Measurements from ENCODE around the gene XYLT2.
"Not testable (repeated sequence)": the region's sequence is repeated elsewhere in the genome, so short reads cannot be mapped to it uniquely, and the experiment has no call there.

Gene XYLT2

DNA sequence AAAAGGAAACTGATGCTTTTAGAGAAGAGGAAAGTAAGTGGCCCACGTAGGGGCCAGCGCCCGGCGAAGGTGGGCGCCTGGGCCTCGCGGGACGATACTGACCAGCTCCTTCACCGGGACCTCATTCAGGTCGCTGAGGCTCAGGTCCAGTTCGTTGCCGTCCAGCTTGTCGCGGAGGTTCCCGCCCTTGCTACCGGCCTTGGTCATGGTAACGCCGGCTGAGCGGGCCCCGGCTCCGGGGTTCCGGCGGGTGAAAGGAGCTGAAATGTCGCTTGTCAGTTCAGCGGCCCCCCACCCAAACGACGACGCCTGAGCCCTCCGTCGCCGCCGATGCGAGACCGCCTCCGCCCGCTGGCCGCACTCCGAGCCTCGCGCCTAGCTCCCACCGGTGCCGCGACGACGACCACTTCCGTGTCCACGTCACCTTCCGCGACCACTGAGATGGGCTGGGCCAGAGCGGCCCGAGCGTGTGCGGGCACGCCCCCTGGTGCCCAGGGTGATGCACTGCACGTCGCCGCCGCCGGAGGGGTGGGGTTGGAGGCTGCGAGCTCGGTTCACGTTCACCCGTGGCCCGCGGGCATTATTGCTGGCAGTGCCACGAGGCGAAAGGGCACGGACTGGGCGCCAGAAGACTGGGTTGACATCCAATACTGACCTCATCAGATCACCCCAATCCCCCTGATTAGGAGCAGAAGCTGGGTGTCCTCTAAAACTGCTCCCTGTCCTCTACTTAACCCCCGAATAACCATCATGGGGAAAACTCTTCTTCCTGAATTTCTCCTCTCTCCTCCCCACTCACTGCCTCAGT, 51.4 kb downstream of the XYLT2 start, which contains the start of gene LRRC59:
Gene LRRC59 (minus strand): TSS at position 413 of the 808 bp plus-strand sequence. CDS start 206 bp downstream, at position 207.
- no peak for DNase-seq

GRCh38 chr17:50397919-50398285, 52.0 kb downstream of the XYLT2 start:
- DNase-seq: no peak

- not testable (repeated sequence) for DNase-seq
Measured at GRCh38 chr17:50398672-50399071, 52.7 kb downstream of the XYLT2 start.

- not testable (repeated sequence) for DNase-seq
Measured at GRCh38 chr17:50399591-50399990, 53.7 kb downstream of the XYLT2 start.

- DNase-seq: not testable (repeated sequence)
Measured at GRCh38 chr17:50405351-50405750, 59.4 kb downstream of the XYLT2 start.

- no peak for DNase-seq
Measured at GRCh38 chr17:50406578-50406977, 60.7 kb downstream of the XYLT2 start.

DNA sequence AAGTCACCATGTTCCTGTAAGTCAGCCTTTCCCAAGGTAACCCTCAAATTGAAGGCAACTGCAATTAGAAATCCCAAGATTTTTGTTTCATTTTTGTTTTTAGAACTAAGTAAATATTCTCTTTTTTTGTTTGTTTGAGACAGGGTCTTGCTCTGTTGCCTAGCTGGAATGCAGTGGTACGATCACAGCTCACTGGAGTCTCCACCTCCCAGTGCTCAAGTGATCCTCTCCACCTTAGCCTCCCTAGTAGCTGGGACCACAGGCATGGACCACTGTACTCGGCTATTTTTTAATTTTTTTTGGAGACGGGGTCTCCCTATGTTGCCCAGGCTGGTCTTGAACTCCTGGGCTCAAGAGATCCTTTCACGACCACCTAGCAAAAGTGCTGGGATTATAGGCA, 62.0 kb downstream of the XYLT2 start:
- DNase-seq: no peak
